Activated CD4-positive, alpha-beta T cell treated with anti-CD3 and anti-CD28 coated beads, Interleukin-2, amount 50 U/mL, for 24 hours (primary cell): Measurements from ENCODE around the gene CBX8.
"Not testable (repeated sequence)": the region's sequence is repeated elsewhere in the genome, so short reads cannot be mapped to it uniquely, and the experiment has no call there.

Experiments
- DNase-seq, 2 donors: peaks; one replicate each; pipeline ENCODE4 v3.0.0-alpha.2; 2020; ENCODE audit warnings: low read depth in 1 of 2, low spot score in 1 of 2

Gene CBX8

GRCh38 chr17:79757140-79757745, 39.6 kb downstream of the CBX8 start:
- no peak for DNase-seq

- no peak for DNase-seq
Observed at GRCh38 chr17:79755591-79755990, 41.3 kb downstream of the CBX8 start.

- not testable (repeated sequence) for DNase-seq
Observed at GRCh38 chr17:79754903-79755302, 42.0 kb downstream of the CBX8 start.

GRCh38 chr17:79754370-79754769, 42.5 kb downstream of the CBX8 start:
- DNase-seq: no peak

GRCh38 chr17:79752175-79752574, 44.7 kb downstream of the CBX8 start:
- DNase-seq: peak in 1 of 2 donors; percentile 33

GRCh38 chr17:79750650-79751545, 46.0 kb downstream of the CBX8 start:
- no peak for DNase-seq

GRCh38 chr17:79749958-79750357, 46.9 kb downstream of the CBX8 start:
- DNase-seq: no peak

- no peak for DNase-seq
Observed at GRCh38 chr17:79749156-79749815, 47.6 kb downstream of the CBX8 start.

- DNase-seq: no peak
Observed at GRCh38 chr17:79748295-79749099, 48.4 kb downstream of the CBX8 start.

- no peak for DNase-seq
Observed at GRCh38 chr17:79747508-79748294, 49.2 kb downstream of the CBX8 start.

- DNase-seq: no peak
Observed at GRCh38 chr17:79746889-79747507, 49.9 kb downstream of the CBX8 start.

GRCh38 chr17:79745641-79746105, 51.2 kb downstream of the CBX8 start:
- DNase-seq: no peak

- DNase-seq: no peak
Observed at GRCh38 chr17:79743614-79744013, 53.3 kb downstream of the CBX8 start.

- DNase-seq: no peak
Observed at GRCh38 chr17:79742951-79743476, 53.9 kb downstream of the CBX8 start.

GRCh38 chr17:79742589-79742918, 54.3 kb downstream of the CBX8 start:
- DNase-seq: no peak
